Lower leg skin (tissue), 4 donors: ENCODE measurements around the gene OR4K2. TPM values are rescaled to one million over a fixed set of nuclear protein-coding genes. Genes with fewer than 3 reads are reported as not detected.

Experiments
- DNase-seq, 2 donors: peaks; one replicate each; pipeline ENCODE4 v3.0.0-alpha.2; 2019; ENCODE audit warnings: low spot score in 2 of 2
- H3K4me3 ChIP-seq: fragments of 200-600 bp; sonication (generic); 2 replicates; pipeline ENCODE4 v1.5.1; 2017; ENCODE audit warnings: mild to moderate bottlenecking, low read depth; ENCODE audit not compliant: poor library complexity, severe bottlenecking
- POLR2A ChIP-seq, 2 donors: fragments of 450-650 bp; IDR thresholded peaks; one replicate each; pipeline ENCODE4 v1.6.1; 2016 to 2017; ENCODE audit warnings: antibody characterized with exemption in 2 of 2, mild to moderate bottlenecking in 1 of 2, moderate library complexity in 1 of 2
- WGBS, 2 donors: methylation state at CpG; one replicate each; pipeline ENCODE4 v1.1.5; 2018; 5-methylcytosine and 5-hydroxymethylcytosine counted together
- intact Hi-C: fragments of 100-400 bp; cut with DNase I; formaldehyde crosslinking; loops from one replicate; pipeline ENCODE4 v1.15.0; 2023; ENCODE audit warnings: low total_unique reads
- total RNA-seq, 4 donors: library from RNA; depleted of rRNA; stranded (reverse); fragments of >200 nt; gene quantifications; one replicate each; pipeline ENCODE4 v1.1.0, GENCODE V29; 2016
- TF ChIP-seq, protein P1 (sequence below), 3 donors: fragments of 450-650 bp; IDR thresholded peaks; one replicate each; pipeline ENCODE4 v1.5.1; 2016; ENCODE audit warnings: antibody characterized with exemption in 3 of 3, mild to moderate bottlenecking in 3 of 3, moderate library complexity in 2 of 3

OR4K2 gene
- total RNA-seq, 4 donors from 2014 or later = not detected

DNA sequence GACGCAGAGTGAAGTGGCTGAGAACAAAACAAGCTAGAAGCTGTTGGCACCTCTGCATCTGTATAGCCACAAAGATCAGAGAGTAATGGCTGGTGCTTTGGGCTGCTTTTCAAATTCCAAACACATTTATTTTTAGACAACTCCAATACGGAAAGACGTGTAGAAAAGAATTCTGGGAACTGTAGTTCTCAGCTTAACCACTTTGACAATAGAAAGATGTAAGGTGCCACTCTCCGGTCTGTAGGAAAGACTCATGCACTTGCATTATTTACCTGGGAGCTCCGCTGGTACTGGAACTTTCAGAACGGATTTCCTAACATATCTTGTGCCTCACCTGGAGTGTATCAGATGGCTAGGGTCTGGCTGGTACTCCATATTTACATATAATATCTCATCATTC is 1.8 kb upstream of the OR4K2 start:
- intact Hi-C loops = no loop called here
- no peak overlapping the region for H3K4me3 ChIP-seq
- DNase-seq = no peak
- TF ChIP-seq, protein P1, sequence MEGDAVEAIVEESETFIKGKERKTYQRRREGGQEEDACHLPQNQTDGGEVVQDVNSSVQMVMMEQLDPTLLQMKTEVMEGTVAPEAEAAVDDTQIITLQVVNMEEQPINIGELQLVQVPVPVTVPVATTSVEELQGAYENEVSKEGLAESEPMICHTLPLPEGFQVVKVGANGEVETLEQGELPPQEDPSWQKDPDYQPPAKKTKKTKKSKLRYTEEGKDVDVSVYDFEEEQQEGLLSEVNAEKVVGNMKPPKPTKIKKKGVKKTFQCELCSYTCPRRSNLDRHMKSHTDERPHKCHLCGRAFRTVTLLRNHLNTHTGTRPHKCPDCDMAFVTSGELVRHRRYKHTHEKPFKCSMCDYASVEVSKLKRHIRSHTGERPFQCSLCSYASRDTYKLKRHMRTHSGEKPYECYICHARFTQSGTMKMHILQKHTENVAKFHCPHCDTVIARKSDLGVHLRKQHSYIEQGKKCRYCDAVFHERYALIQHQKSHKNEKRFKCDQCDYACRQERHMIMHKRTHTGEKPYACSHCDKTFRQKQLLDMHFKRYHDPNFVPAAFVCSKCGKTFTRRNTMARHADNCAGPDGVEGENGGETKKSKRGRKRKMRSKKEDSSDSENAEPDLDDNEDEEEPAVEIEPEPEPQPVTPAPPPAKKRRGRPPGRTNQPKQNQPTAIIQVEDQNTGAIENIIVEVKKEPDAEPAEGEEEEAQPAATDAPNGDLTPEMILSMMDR (IDR thresholded peaks at IDR 0.05) = no peak
- TF ChIP-seq POLR2A (IDR thresholded peaks at IDR 0.05) = no peak
- WGBS, 2 donors = 28% methylated on average over 6 of the region's 6 CpGs

DNA sequence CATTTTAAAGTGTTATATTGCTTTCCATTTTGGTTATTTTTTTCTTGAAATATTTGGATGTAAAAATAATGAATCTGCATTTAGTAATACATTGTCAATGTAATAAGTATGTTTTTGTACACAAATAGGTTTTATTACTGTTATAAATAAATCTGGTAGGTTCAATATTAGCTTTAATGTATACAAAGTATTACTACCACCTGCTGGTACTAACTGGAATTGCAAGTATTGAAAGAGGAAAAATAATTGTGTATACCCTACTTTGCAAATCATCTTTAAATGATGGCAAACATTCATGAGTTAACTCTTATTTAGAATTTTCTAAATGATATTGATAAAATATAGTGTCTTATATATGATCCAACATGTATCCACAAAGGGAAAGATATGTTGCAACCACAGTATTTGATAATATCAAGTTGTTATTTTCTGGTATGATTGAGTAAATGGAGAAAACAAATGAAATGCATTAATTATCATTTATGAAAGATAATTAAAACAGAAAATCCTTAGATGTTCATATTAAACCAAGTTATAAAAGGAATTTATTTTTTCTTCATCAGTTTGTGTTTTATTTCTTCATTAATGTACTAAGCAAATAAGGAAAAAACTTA is 3.2 kb downstream of the OR4K2 start:
- no peak for DNase-seq
- intact Hi-C loops = no loop called here
- TF ChIP-seq POLR2A (IDR thresholded peaks at IDR 0.05) = no peak
- TF ChIP-seq, protein P1 (IDR thresholded peaks at IDR 0.05) = no peak
- no peak overlapping the region for H3K4me3 ChIP-seq

DNA sequence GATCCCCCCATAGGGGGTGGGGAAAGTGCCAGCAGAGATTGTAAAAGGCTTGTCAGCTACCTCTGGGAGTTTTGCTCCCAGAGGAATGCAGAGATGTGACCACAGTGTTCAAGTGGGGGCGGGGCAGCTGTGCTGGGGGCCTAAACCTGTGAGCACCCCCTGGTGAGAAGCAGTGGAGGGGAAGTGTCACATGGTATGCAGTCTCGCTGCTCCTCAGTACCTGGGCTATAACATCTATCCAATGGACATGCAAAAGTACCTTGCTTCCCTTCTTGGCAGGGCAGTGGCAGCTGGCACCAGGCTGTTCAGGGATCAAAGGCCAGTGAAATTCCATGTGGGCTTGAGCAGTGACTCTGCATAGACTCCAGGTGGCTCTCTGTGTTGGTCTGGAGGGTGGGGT is 20.3 kb downstream of the OR4K2 start:
- peak in 1 of 2 donors; percentile 76 for DNase-seq
- intact Hi-C loops = no loop called here
- WGBS, 2 donors = 28 to 51% methylated on average over 2 of the region's 2 CpGs
- TF ChIP-seq, protein P1 (IDR thresholded peaks at IDR 0.05) = no peak
- TF ChIP-seq POLR2A (IDR thresholded peaks at IDR 0.05) = no peak
- H3K4me3 ChIP-seq = no peak overlapping the region

DNA sequence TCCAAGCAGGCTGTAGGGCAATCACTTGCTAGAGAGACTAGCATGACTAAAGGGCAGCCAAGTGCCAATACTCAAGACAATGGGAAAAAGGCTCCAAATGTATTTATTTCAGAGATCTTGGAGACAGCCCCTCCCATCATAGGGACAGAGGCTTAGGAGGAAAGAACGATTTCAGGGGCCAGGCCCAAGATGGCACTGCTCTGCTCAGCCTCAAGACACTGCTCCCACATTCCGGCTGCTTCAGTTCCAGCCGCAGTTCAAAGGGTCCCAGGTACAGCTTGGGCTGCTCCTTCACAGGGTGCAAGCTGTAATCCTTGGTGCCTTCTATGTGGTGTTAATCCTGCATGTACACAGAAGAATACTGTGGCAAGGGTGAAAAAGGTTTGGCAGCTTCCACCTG is 26.1 kb downstream of the OR4K2 start:
- 47 to 70% methylated on average over 3 of the region's 3 CpGs for WGBS, 2 donors
- TF ChIP-seq, protein P1 (IDR thresholded peaks at IDR 0.05) = no peak
- TF ChIP-seq POLR2A (IDR thresholded peaks at IDR 0.05) = no peak
- intact Hi-C loops = no loop called here
- DNase-seq = no peak
- H3K4me3 ChIP-seq = no peak overlapping the region

DNA sequence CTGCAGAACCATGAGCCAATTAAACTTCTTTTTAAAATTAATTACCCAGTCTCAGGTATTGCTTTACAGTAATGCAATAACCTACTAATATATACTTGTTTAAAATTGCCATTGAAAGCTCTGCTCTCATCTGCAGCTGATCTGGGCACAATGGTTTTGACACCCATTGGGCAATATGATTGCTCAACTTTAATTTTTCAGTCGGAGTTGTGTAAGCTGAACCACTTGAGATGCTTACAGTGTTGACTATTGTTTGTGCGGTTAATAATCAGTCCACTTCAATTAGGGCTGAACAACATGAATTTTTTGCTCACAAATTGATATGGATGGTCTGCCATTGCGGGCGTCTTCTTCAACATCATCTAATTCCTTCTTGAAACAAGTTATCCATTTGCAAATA is 27.5 kb downstream of the OR4K2 start:
- intact Hi-C loops = no loop called here
- H3K4me3 ChIP-seq = no peak overlapping the region
- WGBS, 2 donors = 83 to 88% methylated on average over 4 of the region's 4 CpGs
- DNase-seq = no peak
- TF ChIP-seq, protein P1 (IDR thresholded peaks at IDR 0.05) = no peak
- TF ChIP-seq POLR2A (IDR thresholded peaks at IDR 0.05) = no peak

DNA sequence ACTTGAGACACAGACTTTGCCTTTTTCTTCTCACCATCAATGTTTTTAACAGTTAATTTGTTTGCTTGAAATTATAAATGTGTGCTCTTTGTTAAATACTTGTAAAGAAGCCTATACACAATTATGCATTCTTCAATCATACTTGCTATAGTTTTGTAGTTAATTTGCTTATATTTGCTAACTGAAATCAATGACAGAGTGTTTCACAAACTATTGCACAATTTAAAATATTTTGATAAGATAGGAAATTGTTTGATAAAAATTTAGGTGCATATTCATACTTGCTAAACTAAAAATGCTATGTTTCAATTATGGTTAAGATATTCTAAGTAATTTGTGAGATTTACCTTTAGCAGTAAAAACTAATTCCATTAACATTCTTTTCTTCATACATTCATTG is 31.7 kb downstream of the OR4K2 start:
- intact Hi-C loops = no loop called here
- H3K4me3 ChIP-seq = no peak overlapping the region
- TF ChIP-seq, protein P1 (IDR thresholded peaks at IDR 0.05) = no peak
- no peak for TF ChIP-seq POLR2A (IDR thresholded peaks at IDR 0.05)
- DNase-seq = no peak
